Body of pancreas (tissue), 4 donors: ENCODE measurements around the gene CREB5. TPM values are rescaled to one million over a fixed set of nuclear protein-coding genes. Genes with fewer than 3 reads are reported as not detected.

Source experiments
- ATAC-seq: fragments of 150-250 bp; one replicate; pipeline ENCODE4 v1.9.1; 2016
- DNase-seq, 4 donors: peaks; one replicate each; pipeline ENCODE4 v3.0.0-alpha.2; 2019
- H3K27ac ChIP-seq, 4 donors: fragments of 200-600 bp; sonication (generic); 1 replicate in 3 of 4; 2 replicates in 1 of 4; pipeline versions ENCODE4 v1.5.1 to v1.6.1; 2016 to 2019; ENCODE audit warnings: mild to moderate bottlenecking in 1 of 4, mixed read lengths in 1 of 4, moderate library complexity in 1 of 4
- H3K27me3 ChIP-seq, 2 donors: fragments of 200-600 bp; sonication (generic); one replicate each; pipeline ENCODE4 v1.6.0; 2016; ENCODE audit warnings: mild to moderate bottlenecking in 1 of 2
- H3K36me3 ChIP-seq, 2 donors: fragments of 200-600 bp; sonication (generic); replicated peaks in 1 of 2; 2 replicates each; pipeline ENCODE4 v1.5.1; 2016; ENCODE audit warnings: low read depth in 2 of 2; ENCODE audit not compliant: insufficient read depth in 1 of 2
- H3K4me1 ChIP-seq: fragments of 200-600 bp; sonication (generic); one replicate; pipeline ENCODE4 v1.6.0; 2016
- H3K4me3 ChIP-seq, 2 donors: fragments of 200-600 bp; sonication (generic); 1 replicate in 1 of 2; 2 replicates in 1 of 2; pipeline ENCODE4 v1.5.1; 2016 to 2019
- H3K9me3 ChIP-seq, 3 donors: fragments of 200-600 bp; sonication (generic); 1 replicate in 2 of 3; 2 replicates in 1 of 3; pipeline ENCODE4 v1.5.1; 2016
- CTCF ChIP-seq, 7 experiments: fragments of 450-650 bp in 4 of 7; fragments of 200-600 bp in 3 of 7; sonication (generic) in 3 of 7; IDR thresholded peaks; one replicate each; pipeline ENCODE4 v1.5.1; 2016 to 2019; ENCODE audit warnings: antibody characterized with exemption in 7 of 7
- POLR2A ChIP-seq, 3 donors: fragments of 450-650 bp; IDR thresholded peaks; one replicate each; pipeline ENCODE4 v1.6.1; 2016; ENCODE audit warnings: antibody characterized with exemption in 3 of 3, mild to moderate bottlenecking in 2 of 3
- WGBS, 2 donors: methylation state at CpG; one replicate each; pipeline ENCODE4 v1.1.5; 2017; 5-methylcytosine and 5-hydroxymethylcytosine counted together
- intact Hi-C: fragments of 100-400 bp; cut with DNase I; formaldehyde crosslinking; loops from one replicate; pipeline ENCODE4 v1.15.1; 2023
- total RNA-seq, 2 donors: library from RNA; depleted of rRNA; stranded (reverse); fragments of >200 nt; gene quantifications; one replicate each; pipeline ENCODE4 v1.1.0, GENCODE V29; 2016

The CREB5 gene
- total RNA-seq, 2 donors from 2014 or later: 10.4 to 25.7 TPM

GRCh38 chr7:28571405-28571804 is 159.1 kb downstream of the CREB5 start:
- intact Hi-C loops: no loop called here
- no peak for TF ChIP-seq CTCF (IDR thresholded peaks at IDR 0.05)
- no peak for TF ChIP-seq POLR2A (IDR thresholded peaks at IDR 0.05)
- Histone ChIP-seq H3K36me3 (no peaks in the 10 kb centered on the region), H3K4me1 (peaks cover 19% of the 10 kb centered on the region), H3K4me3 (no peak overlapping the region), H3K9me3 (no peaks in the 10 kb centered on the region), H3K27ac (no peak overlapping the region), H3K27me3 (peaks cover 0 to 5% of the 10 kb centered on the region in 2 donors)
- WGBS, 2 donors: 89 to 91% methylated on average over 4 of the region's 4 CpGs
- no peak for ATAC-seq
- no peak for DNase-seq

GRCh38 chr7:28572321-28573058 is 160.2 kb downstream of the CREB5 start:
- Histone ChIP-seq H3K9me3 (no peaks in the 10 kb centered on the region), H3K36me3 (no peaks in the 10 kb centered on the region), H3K4me1 (peaks cover 19% of the 10 kb centered on the region), H3K27ac (peak overlapping the region in 3 of 4 donors; percentile 16 to 48 (median 17)), H3K27me3 (peaks cover 0 to 5% of the 10 kb centered on the region in 2 donors), H3K4me3 (no peak overlapping the region)
- intact Hi-C loops: no loop called here
- WGBS, 2 donors: 37% methylated on average over 5 of the region's 5 CpGs
- ATAC-seq (peak; percentile 59), DNase-seq (peak in 2 of 4 donors; percentile 11 to 19)
- TF ChIP-seq CTCF (IDR thresholded peaks at IDR 0.05) (no peak), POLR2A (IDR thresholded peaks at IDR 0.05) (no peak)

- Histone ChIP-seq H3K4me3 (no peak overlapping the region), H3K27me3 (peaks cover 0 to 8% of the 10 kb centered on the region in 2 donors), H3K27ac (peak overlapping the region in 3 of 4 donors; percentile 16 to 48 (median 17)), H3K9me3 (no peaks in the 10 kb centered on the region), H3K36me3 (no peaks in the 10 kb centered on the region), H3K4me1 (peaks cover 19% of the 10 kb centered on the region)
- TF ChIP-seq CTCF (IDR thresholded peaks at IDR 0.05) (no peak), POLR2A (IDR thresholded peaks at IDR 0.05) (no peak)
- intact Hi-C loops: no loop called here
- DNase-seq: peak; percentile 60 to 77 (median 68)
- WGBS, 2 donors: 5% methylated on average over 6 of the region's 6 CpGs
- peak; percentile 71 for ATAC-seq
Observed at GRCh38 chr7:28573059-28573553, 160.8 kb downstream of the CREB5 start.

- TF ChIP-seq CTCF (IDR thresholded peaks at IDR 0.05) (no peak), POLR2A (IDR thresholded peaks at IDR 0.05) (no peak)
- no peak for DNase-seq
- intact Hi-C loops: no loop called here
- H3K27ac ChIP-seq: peak overlapping the region in 2 of 4 donors; percentile 16 to 48
- WGBS, 2 donors: 15 to 25% methylated on average over 6 of the region's 6 CpGs
- peaks cover 19% of the 10 kb centered on the region for H3K4me1 ChIP-seq
- no peaks in the 10 kb centered on the region for H3K9me3 ChIP-seq
- H3K27me3 ChIP-seq: peaks cover 0 to 10% of the 10 kb centered on the region in 2 donors
- no peak overlapping the region for H3K4me3 ChIP-seq
- no peaks in the 10 kb centered on the region for H3K36me3 ChIP-seq
- ATAC-seq: no peak
Observed at GRCh38 chr7:28573651-28574301, 161.5 kb downstream of the CREB5 start.
